GM23248 (cell line): Measurements from ENCODE around the gene SPR.

ENCODE experiments used
- EZH2 ChIP-seq: fragments of 200-600 bp; sonication (generic); IDR thresholded peaks from 2 replicates; pipeline ENCODE4 v1.6.1; 2018; ENCODE audit warnings: antibody characterized with exemption, mild to moderate bottlenecking; ENCODE audit not compliant: insufficient read depth, poor library complexity, severe bottlenecking
- EZH2phosphoT487 ChIP-seq: fragments of 200-600 bp; sonication (generic); IDR thresholded peaks from 2 replicates; pipeline ENCODE4 v1.6.1; 2018; ENCODE audit warnings: antibody characterized with exemption, moderate library complexity, mild to moderate bottlenecking, low read depth; ENCODE audit not compliant: insufficient read depth

GRCh38 chr2:72934683-72935610 lies 47.7 kb downstream of the SPR start:
- TF ChIP-seq EZH2phosphoT487 (no peak), EZH2 (no peak)
